HG03064 (cell line): ENCODE data around the gene PXDC1.
"Not testable (repeated sequence)": the region's sequence is repeated elsewhere in the genome, so short reads cannot be mapped to it uniquely, and the experiment has no call there.

Source experiments
- ATAC-seq: cut with Tn5 transposase; IDR thresholded peaks from one replicate; pipeline ENCODE4 v1.9.1; 2021; ENCODE audit warnings: low read depth; ENCODE audit not compliant: unreplicated experiment

Gene PXDC1

GRCh38 chr6:3764516-3765335 lies 13.2 kb upstream of the PXDC1 start:
- no peak for ATAC-seq

- no peak for ATAC-seq
Observed at GRCh38 chr6:3762852-3763251, 11.3 kb upstream of the PXDC1 start.

- ATAC-seq: no peak
Observed at GRCh38 chr6:3762359-3762758, 10.8 kb upstream of the PXDC1 start.

- ATAC-seq: no peak
Observed at GRCh38 chr6:3761989-3762270, 10.4 kb upstream of the PXDC1 start.

GRCh38 chr6:3759646-3760232 lies 8.2 kb upstream of the PXDC1 start:
- no peak for ATAC-seq

GRCh38 chr6:3758842-3759144 lies 7.3 kb upstream of the PXDC1 start:
- no peak for ATAC-seq

- ATAC-seq: not testable (repeated sequence)
Observed at GRCh38 chr6:3757998-3758841, 6.7 kb upstream of the PXDC1 start.

GRCh38 chr6:3757241-3757641 lies 5.7 kb upstream of the PXDC1 start:
- no peak for ATAC-seq

GRCh38 chr6:3756546-3756945 lies 5.0 kb upstream of the PXDC1 start:
- ATAC-seq: no peak

- ATAC-seq: no peak
Observed at GRCh38 chr6:3755637-3756545, 4.4 kb upstream of the PXDC1 start.

GRCh38 chr6:3754776-3755175 lies 3.3 kb upstream of the PXDC1 start:
- ATAC-seq: no peak

GRCh38 chr6:3754032-3754725 lies 2.7 kb upstream of the PXDC1 start:
- not testable (repeated sequence) for ATAC-seq

- ATAC-seq: no peak
Observed at GRCh38 chr6:3753228-3753835, 1.8 kb upstream of the PXDC1 start.

- no peak for ATAC-seq
Observed at GRCh38 chr6:3752531-3753227, 1.2 kb upstream of the PXDC1 start.

- peak; percentile 70 for ATAC-seq
Observed at GRCh38 chr6:3751730-3752530, 417 bp upstream of the PXDC1 start.

- ATAC-seq: peak; percentile 11
Observed at GRCh38 chr6:3750317-3751076, 1.0 kb downstream of the PXDC1 start.

GRCh38 chr6:3749977-3750316 lies 1.6 kb downstream of the PXDC1 start:
- no peak for ATAC-seq
